ENCODE measurements around the gene LCE1D.

DNA sequence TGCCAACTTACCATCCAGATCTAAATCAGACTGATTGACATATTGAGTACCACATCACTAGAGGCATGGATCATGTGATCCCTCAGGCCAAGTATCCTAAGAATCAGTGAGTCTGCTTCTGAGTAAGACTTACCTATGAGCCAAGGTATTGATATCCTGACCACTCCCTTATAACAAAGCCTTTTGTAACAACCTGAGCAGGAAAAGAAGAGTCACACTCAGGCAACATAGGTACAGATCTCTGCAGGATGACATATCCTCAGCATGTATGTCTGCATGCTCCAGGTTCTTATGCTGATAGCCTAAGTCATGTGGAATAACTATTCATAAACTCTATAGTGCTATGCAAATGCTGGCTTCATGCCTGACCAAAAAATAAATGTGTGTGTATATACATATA, 28.4 kb downstream of the LCE1D start:
- TF ChIP-seq CTCF (conservative IDR thresholded peaks at IDR 0.05) (no peak), ZFX (IDR thresholded peaks at IDR 0.05) (no peak)

Data from C4-2B (cell line).